GM12864 (cell line): Measurements from ENCODE around the gene RAX.

ENCODE experiments used
- DNase-seq: peaks from one replicate; pipeline ENCODE4 v3.0.0-alpha.2; 2011; ENCODE audit warnings: low read depth
- H3K4me3 ChIP-seq: 2 replicates; pipeline ENCODE4 v1.5.1; 2011; ENCODE audit warnings: mild to moderate bottlenecking, low read depth, low read length, control low read depth
- TF ChIP-seq, protein P1 (sequence below): IDR thresholded peaks from 2 replicates; pipeline ENCODE4 v1.5.1; 2011; ENCODE audit warnings: low read depth, mild to moderate bottlenecking, moderate library complexity, low read length, control low read depth, inconsistent platforms; ENCODE audit errors: missing control alignments

The RAX gene

DNA sequence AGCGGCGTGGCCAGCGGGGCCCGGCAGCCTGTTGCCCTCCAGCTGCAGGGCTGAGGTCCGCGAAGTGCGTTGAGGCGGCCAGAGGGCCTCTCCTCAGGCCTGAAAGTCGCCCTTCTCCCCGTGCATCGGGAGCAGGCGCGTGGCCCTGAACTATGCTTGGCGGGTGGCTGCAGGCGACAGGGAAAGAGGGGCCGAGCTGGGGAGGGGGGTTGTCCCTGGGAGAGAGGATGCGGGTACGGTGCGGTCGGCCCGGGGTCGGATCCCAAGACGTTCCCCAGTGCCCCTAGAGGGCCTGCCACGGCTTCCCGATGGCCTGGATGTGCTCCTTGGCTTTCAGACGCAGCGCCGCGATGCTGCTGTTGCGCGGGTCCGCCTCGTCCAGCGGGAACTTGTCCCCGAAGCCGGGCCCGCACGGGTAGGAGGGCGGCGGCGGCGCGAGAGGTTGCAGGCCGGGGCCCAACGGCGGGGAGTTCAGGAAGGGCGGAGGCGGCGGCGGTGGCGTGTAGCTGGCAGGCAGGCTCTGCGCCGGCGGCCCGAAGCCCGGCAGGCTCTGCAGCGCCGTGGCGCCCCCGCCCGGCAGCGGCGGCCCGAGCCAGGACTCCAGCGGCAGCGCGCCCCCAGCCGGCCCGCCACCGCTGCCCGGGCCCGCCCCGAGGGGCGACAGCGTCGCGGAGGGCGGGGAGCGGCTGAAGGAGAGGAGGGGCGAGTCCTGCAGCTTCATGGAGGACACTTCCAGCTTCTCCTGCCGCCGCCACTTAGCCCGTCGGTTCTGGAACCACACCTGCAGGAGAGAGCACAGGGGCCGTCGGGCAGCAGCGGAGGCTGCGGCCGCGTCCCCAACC, 4.3 kb downstream of the RAX start:
- TF ChIP-seq, protein P1, sequence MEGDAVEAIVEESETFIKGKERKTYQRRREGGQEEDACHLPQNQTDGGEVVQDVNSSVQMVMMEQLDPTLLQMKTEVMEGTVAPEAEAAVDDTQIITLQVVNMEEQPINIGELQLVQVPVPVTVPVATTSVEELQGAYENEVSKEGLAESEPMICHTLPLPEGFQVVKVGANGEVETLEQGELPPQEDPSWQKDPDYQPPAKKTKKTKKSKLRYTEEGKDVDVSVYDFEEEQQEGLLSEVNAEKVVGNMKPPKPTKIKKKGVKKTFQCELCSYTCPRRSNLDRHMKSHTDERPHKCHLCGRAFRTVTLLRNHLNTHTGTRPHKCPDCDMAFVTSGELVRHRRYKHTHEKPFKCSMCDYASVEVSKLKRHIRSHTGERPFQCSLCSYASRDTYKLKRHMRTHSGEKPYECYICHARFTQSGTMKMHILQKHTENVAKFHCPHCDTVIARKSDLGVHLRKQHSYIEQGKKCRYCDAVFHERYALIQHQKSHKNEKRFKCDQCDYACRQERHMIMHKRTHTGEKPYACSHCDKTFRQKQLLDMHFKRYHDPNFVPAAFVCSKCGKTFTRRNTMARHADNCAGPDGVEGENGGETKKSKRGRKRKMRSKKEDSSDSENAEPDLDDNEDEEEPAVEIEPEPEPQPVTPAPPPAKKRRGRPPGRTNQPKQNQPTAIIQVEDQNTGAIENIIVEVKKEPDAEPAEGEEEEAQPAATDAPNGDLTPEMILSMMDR: peak; percentile 27
- DNase-seq: no peak
- no peak overlapping the region for H3K4me3 ChIP-seq

DNA sequence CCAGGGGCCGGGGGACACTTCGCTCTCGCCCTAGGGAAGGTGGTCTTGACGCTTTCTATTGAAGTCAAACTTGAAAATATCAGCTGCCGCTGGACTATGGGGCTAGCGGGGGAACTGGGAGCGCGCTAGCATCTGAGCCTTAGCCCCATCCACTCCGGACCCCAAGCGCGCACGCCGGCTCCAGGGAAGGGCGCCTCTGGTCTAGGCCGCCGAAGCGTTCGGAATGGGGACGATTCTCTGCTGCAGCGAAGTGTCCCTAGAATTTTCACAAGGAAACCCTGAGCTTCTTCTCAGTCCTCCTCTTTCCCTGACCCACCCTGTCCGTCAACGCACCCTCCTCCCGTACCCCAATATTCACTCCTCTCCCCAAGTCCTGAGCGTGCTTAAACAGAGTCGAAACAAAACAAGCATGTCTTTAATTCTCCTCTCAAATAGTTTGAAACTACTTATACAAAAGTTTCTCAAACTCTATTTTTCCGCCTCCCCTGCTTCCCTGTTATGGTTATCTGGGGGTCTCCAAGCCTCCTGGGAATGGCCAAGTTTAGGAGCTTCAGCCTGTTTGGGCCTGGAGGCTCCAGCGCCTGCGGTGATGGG, 5.0 kb downstream of the RAX start:
- H3K4me3 ChIP-seq: no peak overlapping the region

DNA sequence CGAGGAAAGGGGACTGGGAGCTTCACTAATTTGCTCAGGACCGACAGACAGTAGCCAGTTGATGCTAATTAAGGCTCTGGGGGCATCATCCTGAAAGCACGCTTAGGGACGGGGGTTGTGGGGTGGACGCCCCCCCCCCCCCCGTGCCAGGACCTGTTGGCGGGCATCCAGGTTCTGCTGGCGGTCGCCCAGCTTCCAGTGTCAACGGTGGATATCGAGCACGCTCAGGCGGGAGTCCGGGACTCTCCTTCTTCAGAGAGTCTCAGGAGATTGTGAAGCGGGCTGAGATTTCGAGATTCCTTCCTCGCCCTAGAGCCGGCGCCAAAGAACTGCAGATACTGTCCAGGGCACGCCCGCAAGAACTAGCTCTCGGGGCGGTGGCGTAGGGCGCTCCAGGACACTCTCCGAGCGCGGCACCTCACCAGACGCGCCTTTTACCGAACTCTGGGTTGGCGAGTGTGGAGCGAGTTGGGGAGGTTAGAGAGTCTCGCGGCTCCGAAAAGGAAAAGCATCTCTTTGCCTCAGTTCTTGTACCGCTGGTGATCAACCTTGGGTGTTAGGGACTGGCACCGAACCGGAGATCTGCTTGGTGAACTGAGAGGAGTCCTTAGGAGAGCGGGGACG, 5.6 kb downstream of the RAX start:
- DNase-seq: no peak
- TF ChIP-seq, protein P1: no peak
- no peak overlapping the region for H3K4me3 ChIP-seq

More for the DNA sequence above, 5.0 kb downstream of the RAX start:
- no peak for DNase-seq
- TF ChIP-seq, protein P1: no peak

DNA sequence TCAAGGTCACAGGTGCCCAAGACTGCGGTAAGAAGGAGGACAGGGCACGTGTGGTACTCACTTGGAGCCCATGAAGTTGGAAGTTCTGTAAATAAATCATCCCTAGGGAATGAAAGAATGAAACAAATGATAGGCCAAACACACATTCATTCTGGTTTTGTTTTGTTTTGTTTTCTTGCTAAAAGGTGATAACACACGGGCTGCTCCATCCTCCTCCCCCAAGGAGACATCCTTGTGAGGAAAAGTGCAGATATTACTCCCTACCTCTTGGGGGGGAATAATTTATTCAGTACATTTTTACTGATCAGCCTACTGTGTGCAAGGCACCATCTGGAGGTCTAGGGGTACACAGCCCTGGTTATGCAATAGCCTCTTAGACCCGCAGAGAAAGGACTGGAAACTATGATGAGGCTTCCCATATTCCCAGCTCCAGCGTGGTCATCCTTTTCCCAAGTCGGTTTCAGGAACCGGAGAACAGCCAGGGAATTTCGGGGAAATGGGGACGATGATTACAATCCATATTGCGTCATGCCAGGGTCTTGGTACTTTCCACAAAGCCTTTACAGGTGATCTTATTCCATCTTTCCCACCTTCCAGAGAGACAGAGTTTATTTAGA, 6.3 kb downstream of the RAX start:
- TF ChIP-seq, protein P1: no peak
- DNase-seq: no peak
- H3K4me3 ChIP-seq: no peak overlapping the region

DNA sequence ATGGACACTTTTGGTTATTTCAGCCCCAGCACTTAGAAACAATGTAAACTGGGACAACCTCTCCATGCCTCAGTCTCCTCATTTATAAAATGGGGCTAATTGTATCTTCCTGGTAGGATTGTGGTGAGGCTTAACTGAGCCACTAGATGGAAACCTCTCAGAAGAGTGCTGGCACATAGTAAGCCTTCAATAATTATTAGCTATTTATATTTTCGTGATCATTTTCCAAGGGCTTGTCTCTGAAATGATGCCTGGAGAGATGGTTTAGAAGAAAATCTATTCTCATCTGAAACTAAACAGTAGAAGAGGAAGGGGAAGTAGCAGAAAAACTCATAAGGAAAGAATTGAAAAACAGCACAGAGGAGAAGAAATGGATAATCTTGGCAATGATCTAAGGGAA, 6.8 kb downstream of the RAX start:
- TF ChIP-seq, protein P1: no peak
- H3K4me3 ChIP-seq: no peak overlapping the region
- DNase-seq: no peak

DNA sequence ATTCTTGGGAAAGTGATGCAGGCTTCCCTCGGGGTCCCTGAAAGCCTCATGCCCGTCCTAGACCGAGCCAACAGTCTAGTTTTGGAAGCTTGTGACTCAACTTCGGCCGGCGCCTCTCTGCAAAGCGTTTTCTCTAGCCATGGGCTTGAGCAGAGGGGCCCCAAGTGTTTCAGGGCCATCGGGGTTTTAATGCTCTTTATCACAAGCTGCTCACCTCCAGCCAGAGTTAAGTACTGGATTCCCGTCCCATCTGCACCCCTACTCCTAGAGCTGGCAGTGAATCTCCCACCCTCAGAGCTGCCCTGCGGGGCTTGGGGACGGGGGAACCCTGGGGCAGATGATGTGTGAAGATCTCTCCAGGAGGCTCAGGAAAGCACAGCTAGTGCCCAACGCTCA, 7.3 kb downstream of the RAX start:
- no peak overlapping the region for H3K4me3 ChIP-seq
- TF ChIP-seq, protein P1: no peak
- DNase-seq: no peak
